GM12891 (cell line): Measurements from ENCODE around the gene CIP2A.

Experiments
- PAX5 ChIP-seq: IDR thresholded peaks from 2 replicates; pipeline ENCODE4 v1.6.1; 2011; ENCODE audit warnings: low read length, moderate library complexity, mild to moderate bottlenecking; ENCODE audit not compliant: insufficient read depth, severe bottlenecking
- POLR2A ChIP-seq: IDR thresholded peaks from 2 replicates; pipeline ENCODE4 v1.6.1; 2011; ENCODE audit warnings: low read depth, low read length, control low read depth
- POLR2AphosphoS5 ChIP-seq: IDR thresholded peaks from 2 replicates; pipeline ENCODE4 v1.6.1; 2011; ENCODE audit warnings: low read depth, low read length, control low read depth
- SPI1 ChIP-seq: IDR thresholded peaks from 2 replicates; pipeline ENCODE4 v1.6.1; 2011; ENCODE audit warnings: low read depth, low read length, control low read depth
- TAF1 ChIP-seq: IDR thresholded peaks from 2 replicates; pipeline ENCODE4 v1.6.1; 2011; ENCODE audit warnings: low read depth, low read length, control low read depth

GRCh38 chr3:108590460-108590859 lies 1.2 kb upstream of the CIP2A start:
- no peak for TF ChIP-seq SPI1
- no peak for TF ChIP-seq PAX5
- TF ChIP-seq TAF1: no peak
- no peak for TF ChIP-seq POLR2AphosphoS5
- TF ChIP-seq POLR2A: 0 out of 2 replicates have a peak, but pooled peaks have one; percentile 26
